HepG2 (cell line): ENCODE measurements around the gene MS4A18. TPM values are rescaled to one million over a fixed set of nuclear protein-coding genes. Genes with fewer than 3 reads are reported as not detected.

Source experiments
- ATAC-seq: fragments of 200-7000 bp; cut with Tn5 transposase; 3 replicates; pipeline ENCODE4 v1.9.1; 2020; ENCODE audit warnings: mild to moderate bottlenecking, moderate library complexity
- BruUV-seq: library from RNA; stranded (reverse); fragments of 400-500 nt; replicated peaks from 2 replicates; lab custom pipeline; 2021; lab: Mats Ljungman, UMichigan
- CTCF ChIA-PET: fragments of 300-600 bp; formaldehyde crosslinking; extraction: SDS; loops from one replicate; lab custom pipeline; 2021; ENCODE audit warnings: low total read pairs, inconsistent platforms, low intra/inter-chr PET ratio; lab: Yijun Ruan, JAX
- POLR2A ChIA-PET: fragments of 350-600 bp; sonication (Branson Sonifier 250); formaldehyde crosslinking; loops from one replicate; lab custom pipeline; 2020; ENCODE audit warnings: antibody characterized with exemption, inconsistent platforms; lab: Yijun Ruan, JAX
- DNase-seq: peaks from one replicate; pipeline ENCODE4 v3.0.0-alpha.2; 2015; ENCODE audit warnings: low spot score
- FAIRE-seq: peaks from 3 replicates; lab custom pipeline; 2011; peaks lifted over from hg19 to GRCh38; lab: Jason Lieb, UNC
- H2AFZ ChIP-seq: one replicate; pipeline ENCODE4 v1.6.1; 2011; ENCODE audit warnings: low read length, inconsistent platforms
- H3K27ac ChIP-seq: fragments of 300-600 bp; 3 replicates; pipeline ENCODE4 v1.8.0; 2011; ENCODE audit warnings: mixed run types, mild to moderate bottlenecking, mixed read lengths, low read length, inconsistent platforms; ENCODE audit not compliant: insufficient read depth; ENCODE audit errors: extremely low read length
- H3K27me3 ChIP-seq, 2 experiments: fragments of 200-600 bp in 1 of 2; 2 replicates in 1 of 2; 3 replicates in 1 of 2; pipeline versions ENCODE4 v1.6.0 to v1.8.0; 2011; ENCODE audit warnings: low read length in 2 of 2, mild to moderate bottlenecking in 2 of 2, moderate library complexity in 2 of 2, inconsistent platforms in 1 of 2; ENCODE audit not compliant: insufficient read depth in 2 of 2, control insufficient read depth in 1 of 2
- H3K36me3 ChIP-seq, 2 experiments: fragments of 200-600 bp in 1 of 2; replicated peaks in 1 of 2; 2 replicates in 1 of 2; 3 replicates in 1 of 2; pipeline versions ENCODE4 v1.5.1 to v1.8.0; 2011; ENCODE audit warnings: low read length in 2 of 2, inconsistent platforms in 1 of 2; ENCODE audit not compliant: insufficient read depth in 2 of 2, control insufficient read depth in 1 of 2
- H3K4me1 ChIP-seq: 2 replicates; pipeline ENCODE4 v1.5.1; 2012; ENCODE audit warnings: low read length, inconsistent platforms; ENCODE audit not compliant: insufficient read depth
- H3K4me2 ChIP-seq: 2 replicates; pipeline ENCODE4 v1.6.0; 2011; ENCODE audit warnings: low read depth, low read length, inconsistent platforms
- H3K4me3 ChIP-seq, 3 experiments: fragments of 200-600 bp in 1 of 3; sonication (generic), shearing (Covaris generic) in 1 of 3; replicated peaks in 1 of 3; 2 replicates each; pipeline ENCODE4 v1.5.1; 2011 to 2016; ENCODE audit warnings: low read length in 3 of 3, inconsistent platforms in 2 of 3, low read depth in 2 of 3, mild to moderate bottlenecking in 2 of 3, control low read depth in 1 of 3, mixed read lengths in 1 of 3; ENCODE audit not compliant: insufficient read depth in 1 of 3
- H3K79me2 ChIP-seq: one replicate; pipeline ENCODE4 v1.6.1; 2011; ENCODE audit warnings: low read length, inconsistent platforms; ENCODE audit not compliant: insufficient read depth
- H3K9ac ChIP-seq: 2 replicates; pipeline ENCODE4 v1.6.0; 2011; ENCODE audit warnings: mild to moderate bottlenecking, low read depth, low read length, inconsistent platforms; ENCODE audit not compliant: insufficient read depth
- H3K9me3 ChIP-seq: 2 replicates; pipeline ENCODE4 v1.5.1; 2012; ENCODE audit warnings: mild to moderate bottlenecking, low read length
- H4K20me1 ChIP-seq: 2 replicates; pipeline ENCODE4 v1.6.0; 2011; ENCODE audit warnings: inconsistent platforms, mild to moderate bottlenecking, low read length, moderate library complexity; ENCODE audit not compliant: insufficient read depth
- HMGXB3 ChIP-seq: sonication (generic); formaldehyde crosslinking; IDR thresholded peaks from 2 replicates; pipeline ENCODE4 v1.4.0; 2020; ENCODE audit warnings: missing genetic modification reagents, borderline replicate concordance
- NFRKB ChIP-seq: fragments of 450-650 bp; IDR thresholded peaks from 2 replicates; pipeline ENCODE4 v1.6.1; 2017
- RFX3 ChIP-seq: IDR thresholded peaks from 2 replicates; pipeline ENCODE4 v1.6.1; 2016; ENCODE audit warnings: missing biosample characterization, missing genetic modification reagents
- SNAI1 ChIP-seq: sonication (generic); formaldehyde crosslinking; IDR thresholded peaks from 2 replicates; pipeline ENCODE4 v1.5.0; 2020; ENCODE audit warnings: mild to moderate bottlenecking, missing genetic modification reagents, borderline replicate concordance
- SRSF4 ChIP-seq: fragments of 200-400 bp; formaldehyde crosslinking; IDR thresholded peaks from one replicate; pipeline ENCODE4 v1.6.1; 2018; ENCODE audit warnings: mild to moderate bottlenecking, low read depth, low read length, moderate library complexity; ENCODE audit not compliant: poor library complexity, severe bottlenecking
- ZFP36 ChIP-seq: fragments of 150-350 bp; IDR thresholded peaks from 2 replicates; pipeline ENCODE4 v1.6.1; 2018; ENCODE audit warnings: borderline replicate concordance, low read length, low read depth; ENCODE audit not compliant: partially characterized antibody
- ZNF10 ChIP-seq: sonication (generic); formaldehyde crosslinking; IDR thresholded peaks from 2 replicates; pipeline ENCODE4 v1.4.0; 2020; ENCODE audit warnings: mild to moderate bottlenecking, low read depth, missing genetic modification reagents, borderline replicate concordance
- ZNF282 ChIP-seq: fragments of 450-650 bp; IDR thresholded peaks from 2 replicates; pipeline ENCODE4 v1.6.1; 2018; ENCODE audit not compliant: partially characterized antibody
- ZNF768 ChIP-seq: sonication (generic); formaldehyde crosslinking; IDR thresholded peaks from 2 replicates; pipeline ENCODE4 v1.4.0; 2020; ENCODE audit warnings: missing genetic modification reagents
- WGBS: methylation state at CpG from one replicate; pipeline ENCODE4 v1.1.6; 2017; ENCODE audit warnings: low lambda C conversion rate; 5-methylcytosine and 5-hydroxymethylcytosine counted together
- in situ Hi-C: cut with HindIII; loops from 2 replicates; pipeline ENCODE4 v1.10.0; 2017; ENCODE audit warnings: low pct_unique_long_range_greater_than_20kb; ENCODE audit not compliant: extremely low pct_ligation_motif_present
- intact Hi-C: fragments of 100-400 bp; cut with micrococcal nuclease; formaldehyde crosslinking; loops from one replicate; pipeline ENCODE4 v1.10.0; 2022; ENCODE audit not compliant: unreplicated experiment
- polyA plus RNA-seq, 8 experiments: library from polyadenylated mRNA; depleted of rRNA in 3 of 8; stranded (reverse) in 7 of 8; unstranded in 1 of 8; fragments of >200 nt; fragmentation: Illumina TruSeq in 4 of 8; extraction: Trizol in 4 of 8; gene quantifications; 2 replicates each; pipeline versions ENCODE4 v1.2.1 to v1.2.3, GENCODE V29; 2011 to 2016; ENCODE audit warnings: low read depth in 4 of 8, missing spikeins in 1 of 8, mixed read lengths in 1 of 8; ENCODE audit not compliant: insufficient read depth in 1 of 8
- total RNA-seq, 5 experiments: library from RNA; depleted of rRNA; stranded (reverse); fragments of >200 nt; fragmentation: Illumina TruSeq; extraction: Trizol; gene quantifications; 2 replicates each; pipeline ENCODE4 v1.2.3, GENCODE V29; 2016; ENCODE audit warnings: low read depth in 1 of 5

Gene MS4A18
- total and polyA plus RNA-seq, 2 of the 13 experiments (the other 11 are each of a cell fraction or from before 2014, with no cell fraction given) = not detected

- TF ChIP-seq ZNF10 (CRISPR knock-in tag) (no peak), SRSF4 (no peak), HMGXB3 (CRISPR knock-in tag) (no peak), SNAI1 (CRISPR knock-in tag) (no peak)
- TF ChIP-seq, all 625 proteins: peak for 0
Measured at GRCh38 chr11:60786811-60787567, 62.5 kb downstream of the MS4A18 start (continued).

GRCh38 chr11:60788401-60789125 lies 64.0 kb downstream of the MS4A18 start:
- POLR2A ChIA-PET = no interaction called here
- no TSS peak for BruUV-seq
- CTCF ChIA-PET = no interaction called here
- intact Hi-C loops (no loop called here), in situ Hi-C loops (no loop called here)
- FAIRE-seq (no peak), DNase-seq (no peak), ATAC-seq (no peak)
- Histone ChIP-seq H3K9me3 (no peaks in the 10 kb centered on the region), H4K20me1 (no peaks in the 10 kb centered on the region), H3K4me2 (no peak overlapping the region), H3K4me1 (no peaks in the 10 kb centered on the region)
- WGBS = 43% methylated on average over 2 of the region's 7 CpGs
- peak; percentile 81 for TF ChIP-seq ZNF768
- TF ChIP-seq NFRKB = no peak
- no peak for TF ChIP-seq RFX3 (CRISPR knock-in tag)
- no peak for TF ChIP-seq ZNF282
- no peak for TF ChIP-seq ZFP36
- TF ChIP-seq, all 625 proteins: peak for 1
- no peak overlapping the region for H3K27ac ChIP-seq
- H3K9ac ChIP-seq = no peak overlapping the region
- no peaks in the 10 kb centered on the region for H3K36me3 ChIP-seq
- no peak overlapping the region for H3K4me3 ChIP-seq
- H3K79me2 ChIP-seq = no peaks in the 10 kb centered on the region
- no peak overlapping the region for H2AFZ ChIP-seq
- peaks cover 0 to 9% of the 10 kb centered on the region in 2 experiments; a peak in 1 of 5 replicates for H3K27me3 ChIP-seq
